HepG2 (cell line): ENCODE measurements around the gene ADAMTS18. TPM values are rescaled to one million over a fixed set of nuclear protein-coding genes. Genes with fewer than 3 reads are reported as not detected.

Source experiments
- NAIF1 ChIP-seq: sonication (generic); formaldehyde crosslinking; IDR thresholded peaks from 2 replicates; pipeline ENCODE4 v1.5.0; 2020; ENCODE audit warnings: mild to moderate bottlenecking, missing genetic modification reagents, borderline replicate concordance
- RFXANK ChIP-seq: IDR thresholded peaks from 2 replicates; pipeline ENCODE4 v1.6.1; 2016
- SATB2 ChIP-seq: sonication (generic); formaldehyde crosslinking; IDR thresholded peaks from 2 replicates; pipeline ENCODE4 v1.5.0; 2020; ENCODE audit warnings: missing genetic modification reagents
- ZNF569 ChIP-seq: sonication (generic); formaldehyde crosslinking; IDR thresholded peaks from 2 replicates; pipeline ENCODE4 v1.5.0; 2020; ENCODE audit warnings: mild to moderate bottlenecking, missing genetic modification reagents, moderate library complexity, borderline replicate concordance
- ZNF766 ChIP-seq: sonication (generic); formaldehyde crosslinking; IDR thresholded peaks from 2 replicates; pipeline ENCODE4 v1.5.0; 2020; ENCODE audit warnings: missing genetic modification reagents, borderline replicate concordance
- polyA plus RNA-seq, 8 experiments: library from polyadenylated mRNA; depleted of rRNA in 3 of 8; stranded (reverse) in 7 of 8; unstranded in 1 of 8; fragments of >200 nt; fragmentation: Illumina TruSeq in 4 of 8; extraction: Trizol in 4 of 8; gene quantifications; 2 replicates each; pipeline versions ENCODE4 v1.2.1 to v1.2.3, GENCODE V29; 2011 to 2016; ENCODE audit warnings: low read depth in 4 of 8, missing spikeins in 1 of 8, mixed read lengths in 1 of 8; ENCODE audit not compliant: insufficient read depth in 1 of 8
- total RNA-seq, 5 experiments: library from RNA; depleted of rRNA; stranded (reverse); fragments of >200 nt; fragmentation: Illumina TruSeq; extraction: Trizol; gene quantifications; 2 replicates each; pipeline ENCODE4 v1.2.3, GENCODE V29; 2016; ENCODE audit warnings: low read depth in 1 of 5
- TF ChIP-seq, protein P1 (sequence below): sonication (generic); formaldehyde crosslinking; IDR thresholded peaks from 2 replicates; pipeline ENCODE4 v1.5.1; 2020; ENCODE audit warnings: mild to moderate bottlenecking, missing genetic modification reagents, moderate library complexity
- TF ChIP-seq, protein P2 (sequence below): sonication (generic); formaldehyde crosslinking; IDR thresholded peaks from 2 replicates; pipeline ENCODE4 v1.4.0; 2020; ENCODE audit warnings: missing genetic modification reagents
- TF ChIP-seq, protein P3 (sequence below): sonication (generic); formaldehyde crosslinking; IDR thresholded peaks from 2 replicates; pipeline ENCODE4 v1.8.1; 2023; ENCODE audit warnings: mild to moderate bottlenecking, moderate library complexity, missing genetic modification reagents
- TF ChIP-seq, protein P4 (sequence below): IDR thresholded peaks from 2 replicates; pipeline ENCODE4 v1.6.1; 2016; ENCODE audit warnings: missing biosample characterization, missing genetic modification reagents, low read depth

The ADAMTS18 gene
- total and polyA plus RNA-seq, 2 of the 13 experiments (the other 11 are each of a cell fraction or from before 2014, with no cell fraction given): 0.01 TPM; not detected in 1

DNA sequence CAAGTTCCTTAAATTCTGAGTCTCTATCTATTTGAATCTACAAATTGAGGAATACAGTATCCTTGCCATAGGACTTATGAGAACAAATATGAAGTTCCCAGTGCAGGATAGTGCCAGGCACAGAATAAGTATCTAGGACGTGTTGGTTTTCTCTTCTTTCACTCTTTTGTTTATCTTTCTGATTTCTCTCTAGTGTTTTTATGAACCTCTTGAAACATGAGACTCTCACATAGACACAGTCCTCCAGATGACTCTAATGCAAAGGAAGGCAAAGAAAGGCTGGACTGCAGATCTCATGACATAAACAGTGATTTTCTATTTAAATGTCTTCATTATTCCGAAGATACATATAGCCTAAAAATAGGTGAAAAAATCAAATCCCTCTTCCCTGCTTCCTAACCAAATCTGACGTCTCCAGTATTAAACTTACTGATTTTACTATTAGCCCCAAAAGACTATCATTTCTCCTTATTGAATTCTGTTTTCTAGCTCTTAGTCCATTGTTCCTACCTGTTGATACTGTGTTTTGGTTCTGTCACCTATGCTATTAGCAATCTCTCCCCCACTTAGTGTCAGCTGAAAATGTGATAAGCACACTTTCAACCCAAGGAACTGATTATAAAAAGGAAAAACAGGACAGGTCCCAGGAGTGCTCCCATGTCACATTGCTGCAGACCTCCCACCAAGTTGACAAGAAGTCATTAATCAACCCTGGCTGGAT, 24.9 kb upstream of the ADAMTS18 start (continued):
- TF ChIP-seq, protein P1, sequence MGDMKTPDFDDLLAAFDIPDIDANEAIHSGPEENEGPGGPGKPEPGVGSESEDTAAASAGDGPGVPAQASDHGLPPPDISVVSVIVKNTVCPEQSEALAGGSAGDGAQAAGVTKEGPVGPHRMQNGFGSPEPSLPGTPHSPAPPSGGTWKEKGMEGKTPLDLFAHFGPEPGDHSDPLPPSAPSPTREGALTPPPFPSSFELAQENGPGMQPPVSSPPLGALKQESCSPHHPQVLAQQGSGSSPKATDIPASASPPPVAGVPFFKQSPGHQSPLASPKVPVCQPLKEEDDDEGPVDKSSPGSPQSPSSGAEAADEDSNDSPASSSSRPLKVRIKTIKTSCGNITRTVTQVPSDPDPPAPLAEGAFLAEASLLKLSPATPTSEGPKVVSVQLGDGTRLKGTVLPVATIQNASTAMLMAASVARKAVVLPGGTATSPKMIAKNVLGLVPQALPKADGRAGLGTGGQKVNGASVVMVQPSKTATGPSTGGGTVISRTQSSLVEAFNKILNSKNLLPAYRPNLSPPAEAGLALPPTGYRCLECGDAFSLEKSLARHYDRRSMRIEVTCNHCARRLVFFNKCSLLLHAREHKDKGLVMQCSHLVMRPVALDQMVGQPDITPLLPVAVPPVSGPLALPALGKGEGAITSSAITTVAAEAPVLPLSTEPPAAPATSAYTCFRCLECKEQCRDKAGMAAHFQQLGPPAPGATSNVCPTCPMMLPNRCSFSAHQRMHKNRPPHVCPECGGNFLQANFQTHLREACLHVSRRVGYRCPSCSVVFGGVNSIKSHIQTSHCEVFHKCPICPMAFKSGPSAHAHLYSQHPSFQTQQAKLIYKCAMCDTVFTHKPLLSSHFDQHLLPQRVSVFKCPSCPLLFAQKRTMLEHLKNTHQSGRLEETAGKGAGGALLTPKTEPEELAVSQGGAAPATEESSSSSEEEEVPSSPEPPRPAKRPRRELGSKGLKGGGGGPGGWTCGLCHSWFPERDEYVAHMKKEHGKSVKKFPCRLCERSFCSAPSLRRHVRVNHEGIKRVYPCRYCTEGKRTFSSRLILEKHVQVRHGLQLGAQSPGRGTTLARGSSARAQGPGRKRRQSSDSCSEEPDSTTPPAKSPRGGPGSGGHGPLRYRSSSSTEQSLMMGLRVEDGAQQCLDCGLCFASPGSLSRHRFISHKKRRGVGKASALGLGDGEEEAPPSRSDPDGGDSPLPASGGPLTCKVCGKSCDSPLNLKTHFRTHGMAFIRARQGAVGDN: no peak
- TF ChIP-seq, protein P2, sequence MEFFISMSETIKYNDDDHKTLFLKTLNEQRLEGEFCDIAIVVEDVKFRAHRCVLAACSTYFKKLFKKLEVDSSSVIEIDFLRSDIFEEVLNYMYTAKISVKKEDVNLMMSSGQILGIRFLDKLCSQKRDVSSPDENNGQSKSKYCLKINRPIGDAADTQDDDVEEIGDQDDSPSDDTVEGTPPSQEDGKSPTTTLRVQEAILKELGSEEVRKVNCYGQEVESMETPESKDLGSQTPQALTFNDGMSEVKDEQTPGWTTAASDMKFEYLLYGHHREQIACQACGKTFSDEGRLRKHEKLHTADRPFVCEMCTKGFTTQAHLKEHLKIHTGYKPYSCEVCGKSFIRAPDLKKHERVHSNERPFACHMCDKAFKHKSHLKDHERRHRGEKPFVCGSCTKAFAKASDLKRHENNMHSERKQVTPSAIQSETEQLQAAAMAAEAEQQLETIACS (CRISPR knock-in tag): no peak
- TF ChIP-seq ZNF569: no peak
- TF ChIP-seq, protein P3, sequence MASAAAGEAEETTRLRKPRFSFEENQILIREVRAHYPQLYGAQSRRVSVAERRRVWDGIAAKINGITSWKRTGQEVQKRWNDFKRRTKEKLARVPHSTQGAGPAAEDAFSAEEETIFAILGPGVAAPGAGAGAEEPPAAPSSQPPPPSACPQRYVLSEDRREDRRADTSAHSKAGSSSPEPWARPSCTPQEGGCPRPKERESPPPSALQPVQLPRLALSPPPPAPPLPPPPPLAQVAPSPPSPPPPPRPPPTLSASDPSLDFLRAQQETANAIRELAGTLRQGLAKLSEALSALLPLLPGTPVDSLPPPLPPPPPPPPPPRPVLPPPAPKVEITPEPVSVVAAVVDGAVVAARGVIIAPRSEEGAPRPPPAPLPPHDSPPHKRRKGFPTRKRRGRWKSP (CRISPR knock-in tag): no peak
- no peak for TF ChIP-seq ZNF766 (CRISPR knock-in tag)
- no peak for TF ChIP-seq NAIF1 (CRISPR knock-in tag)
- TF ChIP-seq, protein P4, sequence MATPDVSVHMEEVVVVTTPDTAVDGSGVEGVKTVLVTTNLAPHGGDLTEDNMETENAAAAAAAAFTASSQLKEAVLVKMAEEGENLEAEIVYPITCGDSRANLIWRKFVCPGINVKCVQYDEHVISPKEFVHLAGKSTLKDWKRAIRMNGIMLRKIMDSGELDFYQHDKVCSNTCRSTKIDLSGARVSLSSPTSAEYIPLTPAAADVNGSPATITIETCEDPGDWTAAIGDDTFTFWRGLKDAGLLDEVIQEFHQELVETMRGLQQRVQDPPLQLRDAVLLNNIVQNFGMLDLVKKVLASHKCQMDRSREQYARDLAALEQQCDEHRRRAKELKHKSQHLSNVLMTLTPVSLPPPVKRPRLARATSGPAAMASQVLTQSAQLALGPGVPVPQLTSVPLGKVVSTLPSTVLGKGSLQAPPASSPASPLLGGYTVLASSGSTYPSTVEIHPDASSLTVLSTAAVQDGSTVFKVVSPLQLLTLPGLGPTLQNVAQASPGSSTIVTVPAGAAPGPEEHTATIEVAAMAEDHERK (CRISPR knock-in tag): no peak
- TF ChIP-seq RFXANK: no peak
- TF ChIP-seq SATB2 (CRISPR knock-in tag): no peak
